Central memory CD4-positive, alpha-beta T cell (primary cell): ENCODE data around the gene GAS6.
"Not testable (repeated sequence)": the region's sequence is repeated elsewhere in the genome, so short reads cannot be mapped to it uniquely, and the experiment has no call there.

Experiments
- DNase-seq: peaks from one replicate; pipeline ENCODE4 v3.0.0; 2022
- total RNA-seq, 3 experiments: gene quantifications; one replicate each; lab custom pipeline; 2026; lab: John Stamatoyannopoulos, UW

The GAS6 gene
- total RNA-seq = 0.60 to 13.5 (median 9.3) reads per million in 3 experiments

DNA sequence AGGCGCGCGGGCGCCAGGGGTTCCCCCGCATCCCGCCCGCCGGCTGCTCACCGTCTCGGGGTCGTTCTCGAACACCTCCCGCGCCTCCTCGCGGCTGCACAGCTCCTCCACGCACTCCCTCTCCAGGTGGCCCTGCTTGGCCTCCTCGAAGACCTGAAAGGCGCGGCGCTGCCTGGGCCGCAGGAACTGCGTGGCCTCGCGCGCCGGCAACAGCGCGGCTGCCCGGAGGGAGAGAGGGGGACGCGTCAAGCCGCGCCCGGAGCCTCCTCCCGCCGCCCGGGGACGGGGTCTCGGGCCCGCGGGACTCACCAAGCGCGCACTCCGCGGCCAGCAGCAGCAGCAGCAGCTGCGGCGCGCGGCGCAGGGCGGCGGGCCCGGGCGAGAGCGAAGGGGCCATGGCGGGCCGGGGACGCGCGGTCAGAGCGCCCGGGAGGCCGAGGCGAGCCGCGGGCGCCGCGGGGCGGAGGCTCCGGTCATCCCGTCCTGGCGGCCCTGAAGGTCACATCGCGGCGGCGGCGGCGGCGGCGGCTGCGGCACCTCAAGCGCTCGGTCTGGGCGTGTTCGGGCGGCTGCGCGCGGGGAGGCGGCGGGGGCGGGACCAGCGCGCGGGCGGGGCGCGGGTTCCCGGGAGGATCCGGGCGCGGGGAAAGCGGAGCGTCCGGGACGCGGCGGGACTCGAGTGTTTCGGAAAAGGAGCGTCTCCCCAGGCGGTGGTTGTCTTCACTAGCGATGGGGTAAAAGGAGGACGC, at the start of gene GAS6:
TSS of gene GAS6 (minus strand) at position 553 of the 749 bp plus-strand sequence. CDS start at position 397, 156 bp downstream.
- DNase-seq = no peak

DNA sequence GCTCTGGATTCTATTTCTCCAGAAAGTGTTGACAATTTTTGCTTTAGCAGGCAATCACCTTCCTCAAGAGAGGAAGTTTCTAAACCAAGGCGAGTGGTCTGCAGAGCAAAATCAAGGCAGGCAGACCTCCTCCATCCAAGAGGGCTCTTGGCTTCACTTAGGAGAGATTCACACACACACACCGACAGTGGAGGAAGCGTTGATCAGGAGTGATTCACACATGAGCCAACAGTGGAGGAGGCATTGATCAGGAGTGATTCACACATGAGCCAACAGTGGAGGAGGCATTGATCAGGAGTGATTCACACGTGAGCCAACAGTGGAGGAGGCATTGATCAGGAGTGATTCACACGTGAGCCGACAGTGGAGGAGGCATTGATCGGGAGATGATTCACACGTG, 49.5 kb upstream of the GAS6 start:
- DNase-seq = not testable (repeated sequence)

DNA sequence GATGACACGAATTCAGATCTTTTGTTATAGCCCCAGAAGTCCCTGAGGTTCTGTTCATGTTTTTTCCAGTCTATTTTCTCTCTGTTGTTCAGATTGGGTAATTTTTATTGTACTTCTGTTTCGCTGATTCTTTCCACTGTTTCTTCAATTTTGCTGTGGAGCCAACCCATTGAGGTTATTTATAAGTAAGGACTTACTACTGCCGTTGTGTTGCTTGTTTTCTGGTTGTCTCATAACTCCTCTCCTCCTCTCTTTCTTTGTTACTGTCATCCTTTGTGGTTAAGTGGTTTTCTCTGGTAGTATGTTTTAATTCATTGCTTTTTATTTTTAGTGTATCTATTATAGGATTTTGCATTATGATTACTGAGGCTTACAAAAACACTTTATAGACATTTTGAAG, 48.7 kb upstream of the GAS6 start:
- no peak for DNase-seq

DNA sequence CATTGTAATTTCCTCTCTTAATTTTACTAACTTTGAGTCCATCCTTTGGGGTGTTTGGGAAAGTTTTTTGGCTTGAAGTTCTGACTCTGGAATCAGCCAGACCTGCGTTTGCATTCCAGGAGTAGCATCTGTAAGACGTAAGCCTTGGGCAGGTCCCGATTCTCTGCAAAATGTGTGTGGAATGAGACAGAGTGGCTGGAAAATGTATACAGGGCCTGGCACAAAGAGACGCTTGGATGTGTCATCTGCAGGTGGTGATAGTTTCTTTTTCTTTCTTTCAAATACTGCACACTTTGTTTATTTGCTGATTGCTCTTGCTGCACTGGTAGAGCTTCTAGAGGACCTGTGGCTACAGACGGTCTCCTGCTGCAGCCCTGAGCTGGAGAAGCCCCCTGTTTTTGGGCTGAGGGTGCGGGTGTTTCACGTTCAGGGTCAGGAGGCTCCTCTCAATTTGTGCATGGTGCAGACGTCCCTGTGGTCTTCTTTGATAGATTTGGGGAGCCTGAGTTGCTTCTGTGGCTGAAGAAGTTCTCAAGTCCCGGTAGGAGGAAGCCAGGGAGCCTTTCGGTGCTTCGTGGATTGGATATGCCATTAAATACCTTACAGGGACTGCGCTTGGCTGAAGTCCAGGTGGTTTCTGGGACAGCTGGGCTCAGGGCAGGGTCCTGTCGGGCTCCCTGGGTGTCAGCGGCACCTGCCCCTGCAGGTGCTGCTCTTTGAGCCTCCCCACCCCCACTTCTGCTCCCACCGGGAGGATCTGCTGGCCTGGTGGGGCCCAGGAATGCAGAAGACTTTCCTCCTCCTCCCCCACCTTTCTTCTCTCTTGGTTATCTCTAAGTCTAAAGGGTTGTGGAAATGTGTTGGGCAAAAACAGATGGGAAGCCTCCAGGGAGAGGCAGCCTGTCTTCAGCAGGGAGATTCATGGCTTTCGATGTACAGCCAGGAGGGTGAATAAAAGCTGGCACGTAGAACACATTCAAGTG, 44.0 kb upstream of the GAS6 start:
- no peak for DNase-seq

DNA sequence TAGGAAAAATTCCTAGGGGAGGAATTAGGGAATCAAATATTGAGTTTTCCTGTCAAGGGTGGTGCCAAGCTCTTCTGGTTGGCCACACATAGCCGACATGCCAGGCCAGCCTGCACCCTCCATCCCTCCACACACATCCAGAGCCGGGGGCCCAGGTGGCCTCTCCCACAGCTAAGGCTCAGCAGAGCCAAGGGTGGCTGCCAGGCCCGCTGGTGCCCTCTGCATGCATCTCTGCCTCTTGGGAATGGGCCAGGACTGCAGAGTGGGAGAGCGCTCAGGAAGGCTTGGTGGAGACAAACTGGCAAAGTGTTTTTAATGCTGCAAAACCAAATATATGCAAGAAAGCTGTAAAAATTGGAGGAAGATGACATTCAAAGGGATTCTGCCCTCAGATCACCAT, 42.7 kb upstream of the GAS6 start:
- no peak for DNase-seq

DNA sequence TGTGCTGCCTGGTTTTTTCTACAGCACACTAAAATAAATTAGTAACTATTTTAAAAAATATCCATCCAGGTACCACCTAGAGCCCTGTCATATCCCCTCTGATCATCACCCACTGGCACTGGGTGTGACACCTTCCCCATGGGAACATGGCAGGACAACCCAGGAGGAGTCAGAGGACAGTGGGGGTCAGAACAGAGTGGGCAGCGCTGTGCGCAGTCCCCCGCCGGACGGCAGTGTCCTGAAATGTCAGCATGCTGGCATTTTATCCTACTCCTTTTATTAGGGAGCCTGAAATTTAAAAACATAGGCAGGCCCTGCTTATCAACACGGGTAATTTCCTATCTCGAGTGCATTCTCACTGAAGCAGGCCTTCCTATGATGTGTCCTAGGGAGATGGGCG, 42.1 kb upstream of the GAS6 start:
- no peak for DNase-seq

DNA sequence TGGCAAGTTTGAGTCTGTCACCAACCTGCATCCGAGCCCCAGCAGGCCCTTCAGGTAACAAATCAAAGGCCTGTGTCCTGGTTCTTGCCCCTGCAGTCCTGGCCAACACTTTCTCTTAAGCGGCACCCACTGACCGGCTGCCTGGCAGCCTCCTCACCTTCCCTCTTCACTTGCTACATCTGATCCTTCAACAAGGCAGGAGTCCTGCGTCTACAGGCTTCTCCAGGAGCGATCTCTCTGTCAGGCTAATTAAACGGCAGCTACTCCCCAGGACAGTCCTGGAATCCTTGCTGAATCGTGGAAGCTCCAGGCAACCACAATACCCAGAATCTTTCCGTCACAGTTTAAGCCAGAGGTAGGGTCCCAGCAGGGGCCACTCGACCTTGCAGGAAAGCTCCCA, 41.1 kb upstream of the GAS6 start:
- DNase-seq = no peak

DNA sequence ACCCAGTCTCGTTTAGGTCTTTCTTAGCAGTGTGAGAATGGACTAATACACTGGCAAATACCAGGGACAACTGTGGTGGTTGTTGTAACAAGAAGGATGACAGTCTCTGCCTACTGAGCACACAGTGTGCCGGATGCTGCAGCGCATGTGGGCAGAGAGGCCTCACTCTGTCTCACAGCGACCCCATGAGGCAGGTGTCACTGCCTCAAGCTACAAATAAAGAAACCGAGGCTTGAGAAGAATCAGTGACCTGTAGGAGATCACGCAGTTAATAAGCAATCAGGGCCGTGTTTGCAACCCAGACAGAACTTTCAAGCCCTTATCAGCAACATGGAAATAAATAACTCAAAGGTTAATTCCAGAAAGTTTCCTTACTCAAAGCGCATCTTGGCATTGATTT, 40.5 kb upstream of the GAS6 start:
- peak; percentile 16 for DNase-seq

DNA sequence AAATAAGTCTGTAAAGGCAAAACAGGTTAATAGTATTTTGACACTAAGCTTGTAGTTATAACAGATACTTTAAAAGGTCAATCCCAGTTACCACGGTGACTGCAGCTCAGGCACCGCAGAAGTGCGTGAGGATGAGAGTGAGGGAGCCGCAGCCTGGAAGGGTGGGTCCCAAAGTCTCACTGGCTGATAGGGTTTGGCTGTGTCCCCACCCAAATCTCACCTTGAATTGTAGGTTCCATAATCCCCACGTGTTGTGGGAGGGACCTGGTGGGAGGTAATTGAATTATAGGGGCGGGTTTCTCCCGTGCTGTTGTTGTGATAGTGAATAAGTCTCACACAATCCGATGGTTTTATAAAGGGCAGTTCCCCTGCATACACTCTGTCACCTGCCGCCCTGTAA, 40.0 kb upstream of the GAS6 start:
- DNase-seq = no peak

DNA sequence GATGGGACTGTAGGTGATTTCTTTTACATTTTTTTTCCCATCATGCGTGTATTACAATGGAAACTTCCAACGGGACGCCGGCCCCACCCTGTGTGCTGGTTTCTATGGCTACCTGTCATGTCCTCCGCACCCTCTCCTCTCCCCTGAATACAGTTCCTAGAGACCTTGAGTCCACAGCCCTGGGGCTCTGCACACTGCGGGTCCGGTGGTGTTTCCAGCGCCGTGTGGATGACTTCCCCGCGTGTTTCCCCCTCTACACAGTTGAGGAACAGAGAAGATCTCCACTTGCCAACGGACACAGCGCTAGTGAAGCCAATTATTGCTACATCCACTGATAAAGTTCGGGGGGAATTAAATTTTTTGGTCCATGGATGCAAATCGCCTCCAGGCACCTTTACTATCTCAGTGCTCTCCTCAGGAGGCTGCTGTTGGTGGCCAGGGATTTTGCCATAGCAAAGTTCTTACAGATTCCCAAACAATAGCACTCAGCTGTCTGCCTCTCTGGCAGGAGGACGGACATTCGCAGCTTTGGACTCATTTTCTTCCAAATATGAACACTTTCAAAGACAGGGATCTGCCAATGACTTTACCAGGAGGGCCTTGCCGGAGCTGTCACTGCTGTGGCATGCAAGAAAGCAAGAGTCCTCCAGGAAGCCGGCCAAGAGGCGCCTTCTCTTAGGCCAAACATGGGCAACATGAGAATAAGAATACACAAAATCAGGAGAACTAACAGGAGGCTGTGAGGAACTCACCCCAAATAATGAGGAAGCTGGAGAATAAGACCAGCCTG, 39.3 kb upstream of the GAS6 start:
- no peak for DNase-seq

DNA sequence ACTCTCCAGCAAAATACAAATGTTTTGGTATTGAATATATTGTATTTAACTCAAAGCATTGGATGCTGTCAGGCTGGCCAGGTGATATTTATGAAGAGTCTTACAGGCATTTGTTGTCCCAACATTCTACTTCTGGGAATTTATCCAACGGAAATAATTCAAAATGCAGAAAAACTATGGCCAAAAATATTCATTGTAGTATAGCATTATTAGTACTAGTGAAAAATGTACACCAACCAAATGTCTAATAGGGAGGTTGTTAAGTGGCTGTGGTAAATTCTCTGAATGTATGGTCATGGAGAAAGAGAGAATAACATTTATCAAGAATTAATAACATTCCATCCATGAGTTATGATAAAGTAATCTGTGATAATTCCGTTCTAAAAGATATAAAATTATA, 38.6 kb upstream of the GAS6 start:
- DNase-seq = no peak

DNA sequence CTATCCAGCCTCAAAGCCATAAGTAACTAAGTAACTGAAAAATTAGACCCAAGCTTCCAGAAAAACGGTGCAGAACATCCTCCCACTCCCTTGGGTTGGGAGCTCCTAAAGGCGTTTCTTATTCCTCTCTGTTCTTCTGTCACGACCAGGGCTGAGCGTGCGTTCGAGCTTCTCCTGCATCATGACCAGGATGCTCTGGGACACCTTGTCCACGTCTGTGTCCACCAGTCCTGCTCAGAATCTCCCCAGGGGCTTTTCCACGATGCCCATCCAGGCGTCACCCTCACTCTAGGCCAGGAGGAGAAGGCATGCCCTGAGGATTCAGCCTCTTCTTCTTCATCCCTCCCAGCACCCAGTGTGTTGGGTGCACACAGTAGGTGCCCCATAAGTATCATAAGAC, 37.8 kb upstream of the GAS6 start:
- no peak for DNase-seq

DNA sequence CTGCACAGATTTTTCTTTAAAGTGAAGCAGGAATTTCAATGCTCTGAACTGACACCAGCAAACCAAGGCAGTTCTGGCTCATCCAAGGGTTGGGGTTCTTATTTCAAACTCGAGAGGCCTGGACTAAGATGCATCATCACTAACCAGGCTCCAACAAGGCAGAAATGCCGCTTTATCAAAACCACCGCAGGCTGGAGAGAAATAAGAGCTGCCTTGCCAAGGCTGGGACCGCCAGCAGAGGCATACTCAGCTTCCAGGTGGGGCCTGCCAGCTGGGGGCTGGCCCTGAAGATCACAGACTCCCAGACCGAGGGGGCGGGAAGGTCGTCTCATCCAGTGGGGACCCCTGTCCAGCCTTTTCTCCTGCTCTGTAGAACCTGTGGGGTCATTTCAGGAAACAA, 37.4 kb upstream of the GAS6 start:
- no peak for DNase-seq

DNA sequence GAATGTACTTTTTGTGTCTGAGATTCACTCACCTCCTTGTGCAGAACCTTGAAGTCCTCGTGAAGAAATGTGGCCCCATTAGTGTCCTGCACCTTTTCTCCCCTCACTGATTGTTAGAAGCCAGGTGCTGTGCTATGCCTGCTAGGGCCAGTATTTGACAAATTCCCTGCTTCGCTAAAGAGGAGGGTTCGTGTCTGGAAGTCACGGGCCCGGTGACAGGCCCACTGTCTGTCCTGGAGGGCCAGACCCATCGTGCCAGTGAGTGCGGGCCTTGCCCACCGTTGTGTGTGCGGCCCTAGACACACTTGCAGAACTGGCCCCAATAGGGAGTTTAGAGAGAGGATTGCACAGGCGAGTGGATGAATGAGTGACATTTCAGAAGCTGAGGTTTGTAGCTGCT, 36.8 kb upstream of the GAS6 start:
- no peak for DNase-seq

DNA sequence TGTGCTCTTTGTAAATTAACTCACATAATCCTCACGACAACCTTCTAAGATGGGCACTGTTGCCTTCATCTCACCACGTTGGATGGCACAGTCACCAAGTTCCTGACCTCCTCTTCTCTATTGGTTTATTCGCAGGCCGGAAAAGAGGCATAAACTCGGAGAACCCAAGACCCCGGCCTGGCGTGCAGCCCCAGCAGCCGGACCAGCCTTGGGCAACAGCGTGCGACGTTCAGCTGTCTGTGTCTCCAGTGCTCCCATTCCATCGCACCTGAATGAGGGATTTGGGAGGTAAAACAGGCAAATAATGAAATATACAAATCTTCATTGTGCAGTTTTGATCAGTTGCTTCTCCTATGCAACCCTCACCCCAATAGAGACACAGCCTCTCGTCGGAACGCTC, 34.5 kb upstream of the GAS6 start:
- no peak for DNase-seq

DNA sequence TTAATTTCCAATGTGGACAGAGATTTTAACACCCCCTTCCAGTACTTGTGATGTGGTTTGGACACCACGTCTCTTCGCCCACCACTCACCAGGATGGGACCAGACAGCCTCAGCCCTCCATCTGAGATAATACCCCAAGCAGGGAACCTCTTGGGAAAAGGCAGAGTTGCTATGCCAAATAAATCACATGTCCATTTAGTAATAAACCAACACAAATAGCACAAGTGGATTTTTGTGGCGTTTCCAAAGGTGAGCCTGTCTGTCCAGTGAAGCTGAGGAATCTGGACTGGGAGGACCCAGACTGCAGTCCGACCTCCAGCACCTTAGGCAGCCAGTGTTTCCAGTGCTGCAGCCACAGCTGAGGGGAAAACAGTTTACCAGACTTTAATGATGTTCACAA, 34.1 kb upstream of the GAS6 start:
- no peak for DNase-seq

DNA sequence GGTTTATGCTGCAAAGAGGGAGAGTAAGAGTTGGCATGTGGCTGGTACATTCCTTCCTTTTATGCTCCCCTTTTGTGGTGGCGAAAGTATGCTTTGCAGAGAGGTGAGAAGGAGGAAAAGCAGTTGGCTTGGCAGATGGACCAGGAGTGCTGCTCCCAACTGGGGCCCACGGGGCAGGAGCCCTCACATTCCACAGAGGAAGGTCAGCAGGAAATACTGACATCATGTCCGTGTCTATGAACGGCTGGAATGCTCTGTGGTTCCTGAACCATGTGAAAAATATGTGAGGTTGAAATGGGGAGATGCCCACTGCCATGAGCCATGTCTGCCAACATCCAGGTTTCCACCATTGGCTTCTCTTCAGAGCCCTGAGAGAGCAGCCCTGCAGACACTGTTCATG, 33.3 kb upstream of the GAS6 start:
- no peak for DNase-seq

DNA sequence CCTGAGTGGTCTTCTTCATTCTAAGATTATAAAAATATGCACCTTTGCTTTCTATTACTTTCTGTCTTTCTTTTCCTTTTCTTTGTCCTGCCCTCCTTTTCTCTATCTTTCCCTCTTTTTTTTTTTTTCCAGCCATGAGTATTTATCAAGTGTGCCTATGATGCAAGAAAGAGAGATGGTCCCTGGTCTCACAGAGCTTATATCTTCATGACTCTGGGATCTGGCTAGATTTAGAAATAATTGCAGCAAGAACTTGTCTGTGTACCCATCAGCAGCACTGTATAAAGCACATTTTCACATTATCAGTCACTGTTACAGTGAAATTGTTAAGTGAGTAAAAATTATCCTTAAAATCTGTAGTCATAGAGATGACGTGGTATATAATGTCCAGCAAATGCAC, 31.6 kb upstream of the GAS6 start:
- DNase-seq = no peak

DNA sequence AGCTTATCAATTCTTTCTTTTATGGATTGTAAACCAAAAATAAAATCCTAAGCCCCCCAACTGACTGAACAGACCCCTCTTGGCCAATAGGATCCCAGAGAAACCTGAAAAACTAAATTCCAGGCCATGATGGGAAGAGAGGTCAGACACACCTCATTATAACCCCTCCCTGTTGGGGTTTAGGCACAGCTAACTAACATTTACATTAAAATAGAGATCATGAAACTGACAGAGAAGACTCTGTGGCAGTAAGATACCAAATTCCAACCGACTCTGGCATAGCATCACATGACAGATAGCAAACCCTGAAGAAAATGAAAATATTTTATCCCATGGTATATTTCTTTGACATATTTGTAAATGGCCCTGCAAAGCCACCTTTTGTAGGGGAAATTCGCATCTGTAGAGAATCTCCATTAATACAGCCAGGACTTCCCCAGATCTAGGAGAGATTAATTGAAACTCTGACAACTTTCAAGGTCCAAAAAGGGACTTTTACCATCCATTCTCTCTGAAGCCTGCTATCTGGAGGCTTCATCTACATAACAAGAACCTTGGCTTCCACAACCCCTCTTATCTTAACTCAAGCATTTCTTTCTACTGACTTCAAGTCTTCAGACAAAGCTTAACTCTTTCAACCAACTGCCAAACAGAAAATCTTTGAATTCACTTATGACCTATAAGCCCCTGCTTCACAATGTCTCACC, 27.1 kb upstream of the GAS6 start:
- DNase-seq = no peak

DNA sequence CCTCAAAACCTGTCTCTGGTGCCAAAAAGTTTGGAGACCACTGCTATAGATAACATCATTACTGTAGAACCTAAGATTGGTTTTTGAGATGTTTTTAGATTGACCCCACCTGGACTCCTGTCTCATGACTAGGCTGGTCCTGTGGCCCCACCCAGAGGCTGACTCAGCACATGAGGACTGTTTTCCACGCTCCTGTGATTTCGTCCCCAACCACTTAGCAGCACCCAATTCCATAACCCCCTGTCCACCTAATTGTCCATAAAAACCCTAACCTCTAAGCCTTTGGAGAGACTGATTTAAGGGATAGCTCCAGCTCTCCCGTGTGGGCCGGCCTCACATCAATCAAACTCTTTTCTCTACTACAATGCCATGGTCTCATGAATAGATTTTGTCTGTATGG, 25.6 kb upstream of the GAS6 start:
- DNase-seq = no peak

DNA sequence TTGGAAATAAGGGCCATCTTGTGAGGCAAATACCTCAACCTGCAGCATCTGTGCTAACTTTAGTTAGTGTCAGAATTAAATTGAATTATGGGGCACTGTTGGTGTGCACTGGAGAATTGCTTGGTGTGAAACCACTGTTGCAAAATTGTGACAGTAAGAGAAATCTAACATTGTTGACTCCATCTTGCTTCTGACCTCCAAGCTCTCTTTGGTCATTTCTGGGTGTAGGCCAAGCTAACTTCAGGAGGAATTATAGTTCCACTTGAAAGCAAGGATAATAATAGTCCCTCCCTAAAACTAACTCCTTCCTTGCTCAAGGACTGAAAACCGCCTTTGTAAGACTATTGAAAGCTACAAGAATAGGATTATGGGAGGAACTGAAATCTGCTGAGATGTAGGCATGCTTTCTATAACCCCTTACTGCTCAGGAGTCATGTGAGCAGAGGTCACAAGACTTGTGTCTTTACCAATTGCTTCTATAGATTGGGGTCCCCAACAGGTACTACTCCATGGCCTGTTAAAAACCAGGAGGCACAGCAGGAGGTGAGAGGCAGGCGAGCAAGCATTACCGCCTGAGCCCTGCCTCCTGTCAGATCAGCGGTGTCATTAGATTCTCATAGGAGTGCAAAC, 24.9 kb upstream of the GAS6 start:
- DNase-seq = no peak

DNA sequence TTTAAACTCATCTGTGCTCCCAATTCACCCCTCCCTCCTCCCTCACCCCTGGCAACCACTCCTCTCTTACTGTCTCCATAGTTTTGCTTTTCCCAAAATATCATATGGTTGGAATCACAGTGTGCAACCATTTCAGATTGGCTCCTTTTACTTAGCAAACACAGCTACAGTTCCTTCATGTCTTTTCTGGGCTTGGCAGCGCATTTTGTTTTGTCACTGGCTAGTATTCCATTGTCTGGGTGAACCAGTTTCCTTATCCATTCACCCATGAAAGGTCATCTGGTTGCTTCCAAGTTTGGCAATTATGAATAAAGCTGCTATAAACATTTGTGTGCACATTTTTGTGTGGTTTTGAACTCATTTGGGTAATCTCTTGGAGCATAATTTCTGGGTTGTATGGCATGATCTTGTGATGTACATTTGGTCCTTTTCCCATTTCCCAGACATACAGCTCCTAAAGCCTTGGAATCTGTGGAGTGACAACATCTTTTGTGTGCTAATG, 23.9 kb upstream of the GAS6 start:
- DNase-seq = no peak
